ENCODE data around the gene TROAP.

DNA sequence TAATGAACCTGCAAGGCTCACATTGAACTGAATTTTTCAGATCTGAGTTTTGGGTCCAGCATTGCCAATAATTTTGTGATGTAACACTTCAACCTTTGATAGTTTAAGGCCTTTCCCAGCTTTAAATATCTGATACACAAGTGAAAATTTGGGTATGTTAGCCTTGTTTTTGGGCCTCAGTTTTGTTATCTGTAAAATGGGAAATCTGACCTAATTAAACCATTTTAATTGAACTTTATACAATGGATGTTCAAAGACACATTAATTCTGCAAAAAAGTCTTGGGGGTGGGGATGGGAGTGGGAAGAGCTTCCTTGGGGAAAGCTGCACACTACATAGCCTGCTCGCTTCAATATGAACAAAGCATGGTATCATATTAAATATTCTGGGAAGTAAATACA, 39.0 kb downstream of the TROAP start:
- TF ChIP-seq, protein P1, sequence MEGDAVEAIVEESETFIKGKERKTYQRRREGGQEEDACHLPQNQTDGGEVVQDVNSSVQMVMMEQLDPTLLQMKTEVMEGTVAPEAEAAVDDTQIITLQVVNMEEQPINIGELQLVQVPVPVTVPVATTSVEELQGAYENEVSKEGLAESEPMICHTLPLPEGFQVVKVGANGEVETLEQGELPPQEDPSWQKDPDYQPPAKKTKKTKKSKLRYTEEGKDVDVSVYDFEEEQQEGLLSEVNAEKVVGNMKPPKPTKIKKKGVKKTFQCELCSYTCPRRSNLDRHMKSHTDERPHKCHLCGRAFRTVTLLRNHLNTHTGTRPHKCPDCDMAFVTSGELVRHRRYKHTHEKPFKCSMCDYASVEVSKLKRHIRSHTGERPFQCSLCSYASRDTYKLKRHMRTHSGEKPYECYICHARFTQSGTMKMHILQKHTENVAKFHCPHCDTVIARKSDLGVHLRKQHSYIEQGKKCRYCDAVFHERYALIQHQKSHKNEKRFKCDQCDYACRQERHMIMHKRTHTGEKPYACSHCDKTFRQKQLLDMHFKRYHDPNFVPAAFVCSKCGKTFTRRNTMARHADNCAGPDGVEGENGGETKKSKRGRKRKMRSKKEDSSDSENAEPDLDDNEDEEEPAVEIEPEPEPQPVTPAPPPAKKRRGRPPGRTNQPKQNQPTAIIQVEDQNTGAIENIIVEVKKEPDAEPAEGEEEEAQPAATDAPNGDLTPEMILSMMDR (conservative IDR thresholded peaks at IDR 0.05; ENCODE audit: low read length) = no peak
- no peak for TF ChIP-seq EZH2phosphoT487 (IDR thresholded peaks at IDR 0.05; ENCODE audit: borderline replicate concordance)

Measured in Loucy (cell line).